ACHN (cell line): ENCODE data around the gene SERPINC1.
"Not testable (repeated sequence)": the region's sequence is repeated elsewhere in the genome, so short reads cannot be mapped to it uniquely, and the experiment has no call there.

Experiments used
- DNase-seq: peaks from one replicate; pipeline ENCODE4 v3.0.0-alpha.2; 2015
- in situ Hi-C: cut with HindIII; loops from 2 replicates; pipeline ENCODE4 v1.10.0; 2017; ENCODE audit warnings: low sequenced_read_pairs, low pct_ligation_motif_present, low pct_unique_long_range_greater_than_20kb

Gene SERPINC1

GRCh38 chr1:173867141-173867752 is 49.9 kb downstream of the SERPINC1 start:
- no peak for DNase-seq
- in situ Hi-C loops = no loop called here

- no peak for DNase-seq
- in situ Hi-C loops = no loop called here
Observed at GRCh38 chr1:173866413-173867115, 50.6 kb downstream of the SERPINC1 start.

GRCh38 chr1:173865468-173866164 is 51.5 kb downstream of the SERPINC1 start:
- in situ Hi-C loops = no loop called here
- DNase-seq = no peak

GRCh38 chr1:173864179-173864867 is 52.8 kb downstream of the SERPINC1 start:
- DNase-seq = no peak
- in situ Hi-C loops = no loop called here

GRCh38 chr1:173863224-173864161 is 53.6 kb downstream of the SERPINC1 start:
- no peak for DNase-seq
- in situ Hi-C loops = no loop called here

GRCh38 chr1:173862769-173863223 is 54.3 kb downstream of the SERPINC1 start:
- DNase-seq = no peak
- in situ Hi-C loops = no loop called here

GRCh38 chr1:173862146-173862768 is 54.9 kb downstream of the SERPINC1 start:
- DNase-seq, in situ Hi-C loops: not testable (repeated sequence)

- in situ Hi-C loops = no loop called here
Observed at GRCh38 chr1:173861731-173862145, 55.4 kb downstream of the SERPINC1 start.

GRCh38 chr1:173860065-173860464 is 57.1 kb downstream of the SERPINC1 start:
- DNase-seq = no peak
- in situ Hi-C loops = no loop called here

More at GRCh38 chr1:173861731-173862145, 55.4 kb downstream of the SERPINC1 start:
- no peak for DNase-seq

- DNase-seq, in situ Hi-C loops: not testable (repeated sequence)
Observed at GRCh38 chr1:173859547-173859946, 57.6 kb downstream of the SERPINC1 start.

GRCh38 chr1:173857363-173857917 is 59.7 kb downstream of the SERPINC1 start:
- in situ Hi-C loops = no loop called here
- DNase-seq = no peak

- no peak for DNase-seq
- in situ Hi-C loops = no loop called here
Observed at GRCh38 chr1:173856903-173857302, 60.2 kb downstream of the SERPINC1 start.

GRCh38 chr1:173856014-173856413 is 61.1 kb downstream of the SERPINC1 start:
- in situ Hi-C loops = no loop called here
- no peak for DNase-seq
